Effector CD8-positive, alpha-beta T cell (primary cell): ENCODE measurements around the gene LZIC.
"Not testable (repeated sequence)": the region's sequence is repeated elsewhere in the genome, so short reads cannot be mapped to it uniquely, and the experiment has no call there.

Experiments
- DNase-seq: peaks from one replicate; lab custom pipeline; 2025; lab: John Stamatoyannopoulos, UW
- total RNA-seq, 4 experiments: gene quantifications; one replicate each; lab custom pipeline; 2026; lab: John Stamatoyannopoulos, UW

Gene LZIC
- 38.0 to 60.2 (median 53.9) reads per million in 4 experiments for total RNA-seq

GRCh38 chr1:9942939-9943788 is at the start of gene LZIC, which contains the start of gene NMNAT1:
Gene LZIC (minus strand): TSS chr1:9943391. CDS start chr1:9936619, 6,772 bp downstream.
Gene NMNAT1 (plus strand): TSS chr1:9943475. CDS start chr1:9972074, 28,599 bp downstream.
- DNase-seq, result peak; percentile 75

GRCh38 chr1:9992910-9993309 is 49.7 kb upstream of the LZIC start:
- no peak for DNase-seq

- DNase-seq, result no peak
Observed at GRCh38 chr1:9990944-9991343, 47.8 kb upstream of the LZIC start.

- no peak for DNase-seq
Observed at GRCh38 chr1:9989773-9990172, 46.6 kb upstream of the LZIC start.

GRCh38 chr1:9985001-9985400 is 41.8 kb upstream of the LZIC start:
- DNase-seq, result no peak

GRCh38 chr1:9984253-9984652 is 41.1 kb upstream of the LZIC start:
- DNase-seq, result no peak

- no peak for DNase-seq
Observed at GRCh38 chr1:9960706-9961562, 17.7 kb upstream of the LZIC start.

- no peak for DNase-seq
Observed at GRCh38 chr1:9960011-9960410, 16.8 kb upstream of the LZIC start.

GRCh38 chr1:9957726-9958125 is 14.5 kb upstream of the LZIC start:
- DNase-seq, result no peak

- no peak for DNase-seq
Observed at GRCh38 chr1:9946315-9946714, 3.1 kb upstream of the LZIC start.

- DNase-seq, result no peak
Observed at GRCh38 chr1:9942399-9942938, 722 bp downstream of the LZIC start.

- DNase-seq, result no peak
Observed at GRCh38 chr1:9929431-9930385, 13.5 kb downstream of the LZIC start.

- no peak for DNase-seq
Observed at GRCh38 chr1:9927259-9927658, 15.9 kb downstream of the LZIC start.

GRCh38 chr1:9922342-9922741 is 20.8 kb downstream of the LZIC start:
- no peak for DNase-seq

- no peak for DNase-seq
Observed at GRCh38 chr1:9920606-9921005, 22.6 kb downstream of the LZIC start.

GRCh38 chr1:9917901-9918300 is 25.3 kb downstream of the LZIC start:
- no peak for DNase-seq

GRCh38 chr1:9917495-9917894 is 25.7 kb downstream of the LZIC start:
- DNase-seq, result not testable (repeated sequence)

GRCh38 chr1:9916452-9916851 is 26.7 kb downstream of the LZIC start:
- no peak for DNase-seq

- DNase-seq, result no peak
Observed at GRCh38 chr1:9914610-9914937, 28.6 kb downstream of the LZIC start.

- DNase-seq, result no peak
Observed at GRCh38 chr1:9912264-9912936, 30.8 kb downstream of the LZIC start.
